ENCODE results near the gene SOHLH2. TPM values are rescaled to one million over a fixed set of nuclear protein-coding genes. Genes with fewer than 3 reads are reported as not detected.

SOHLH2 gene
- total RNA-seq, 1 experiment from 2014 or later: not detected

DNA sequence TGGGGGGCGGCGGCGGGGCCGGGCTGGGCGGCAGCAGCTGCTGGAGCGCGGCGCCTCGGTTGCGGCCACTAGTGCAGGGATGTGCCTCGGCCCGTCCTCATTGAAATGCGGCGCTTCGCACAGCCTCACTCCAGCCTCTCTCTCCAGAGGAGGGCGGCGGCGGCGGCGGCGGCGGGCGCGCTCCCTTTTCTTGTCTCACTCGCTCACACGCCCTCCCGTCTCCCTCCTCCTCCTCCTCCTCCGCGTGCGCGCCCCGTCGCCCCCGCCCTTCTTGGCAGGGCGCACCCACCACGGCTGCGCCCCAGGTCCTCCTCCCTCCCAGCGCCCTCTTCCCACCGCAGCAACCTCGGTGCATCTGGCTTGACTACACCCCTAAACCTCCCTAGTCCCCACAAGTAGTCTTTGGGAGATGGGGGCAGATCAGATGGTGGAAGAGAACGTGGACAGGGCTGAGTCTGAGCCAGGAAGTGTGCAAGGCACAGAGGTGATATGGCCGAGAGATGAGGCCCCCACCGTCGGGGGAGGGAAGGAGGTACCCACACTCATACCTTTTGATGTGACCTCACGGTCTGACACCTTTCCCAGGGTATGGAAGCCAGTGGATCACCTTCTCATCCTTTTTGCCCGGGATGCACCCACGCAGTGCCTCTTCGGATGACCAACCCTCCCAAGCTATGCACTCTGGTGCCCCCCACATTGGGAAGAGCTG lies 83.0 kb downstream of the SOHLH2 start, which contains the start of gene DCLK1:
Gene DCLK1, minus strand, starts transcription at position 161 of the 709 bp plus-strand sequence.
- DNase-seq (ENCODE audit: low read depth): no peak

DNA sequence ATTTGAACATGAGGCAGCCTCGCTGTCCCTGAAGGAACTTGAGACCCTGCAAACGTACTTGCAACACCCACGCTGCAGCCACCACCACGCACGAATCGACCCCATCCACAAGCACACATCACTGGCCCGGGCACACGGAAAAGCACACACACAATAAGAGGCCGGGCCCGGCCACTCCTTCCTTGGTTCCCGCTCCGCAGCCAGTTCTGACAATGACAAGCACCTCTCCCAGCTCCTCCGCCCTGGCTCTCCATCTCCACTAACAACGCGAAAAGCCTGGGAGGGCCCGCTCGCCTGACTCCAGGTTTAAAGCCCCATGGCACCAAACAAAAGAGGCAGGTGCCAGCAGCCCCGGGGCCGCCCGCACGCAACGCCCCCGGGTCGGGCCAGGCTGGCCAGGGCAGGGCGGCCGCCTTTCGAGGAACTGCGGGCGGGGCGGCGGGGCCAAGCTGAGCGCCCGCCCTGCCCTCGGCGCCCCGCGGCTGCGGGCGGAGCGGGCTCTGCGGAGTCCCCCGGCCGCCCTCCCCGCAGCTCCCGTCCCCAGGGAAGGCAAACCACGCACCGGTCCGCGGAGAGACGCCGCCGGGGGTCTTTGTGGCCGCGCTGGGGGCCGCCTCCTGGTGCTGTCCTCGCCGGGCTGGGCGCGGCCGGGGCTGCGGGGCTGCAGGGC lies 83.7 kb downstream of the SOHLH2 start:
- DNase-seq (ENCODE audit: low read depth): no peak

DNA sequence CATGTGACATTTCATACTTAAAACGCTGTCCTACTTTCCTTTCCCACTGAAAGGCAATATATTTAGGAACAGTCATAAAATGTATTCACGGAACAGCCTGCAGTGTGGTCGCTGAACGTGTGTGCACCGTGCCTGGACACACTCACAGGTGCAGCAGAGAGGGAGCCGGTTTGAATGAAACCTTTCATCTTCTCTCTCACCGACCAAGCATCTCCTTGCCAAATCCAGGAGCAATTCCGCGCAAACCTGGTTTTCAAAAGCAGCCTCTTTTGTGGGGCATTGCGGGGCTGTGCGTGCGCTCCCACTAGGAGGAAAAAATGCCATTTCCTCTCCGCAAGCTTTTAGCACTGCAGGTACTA lies 84.2 kb downstream of the SOHLH2 start:
- DNase-seq (ENCODE audit: low read depth): no peak

DNA sequence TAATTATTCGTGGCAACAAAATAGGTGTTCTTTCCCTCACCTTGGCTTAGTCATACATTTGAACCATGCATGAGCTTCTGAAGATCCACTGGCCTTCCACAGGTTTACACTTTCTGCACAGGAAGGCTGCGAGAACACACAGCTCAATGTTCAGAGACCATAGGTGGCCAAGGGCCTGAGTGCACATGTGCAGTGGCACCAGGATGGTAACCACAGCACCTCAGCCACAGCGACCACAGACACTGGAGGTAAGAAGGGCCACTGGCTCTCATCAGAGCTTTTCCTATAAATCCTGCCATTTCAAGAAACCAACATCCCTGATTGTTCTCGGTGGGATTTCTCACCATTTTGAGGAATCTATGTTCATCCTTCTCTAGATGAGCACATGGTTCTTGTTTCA lies 84.8 kb downstream of the SOHLH2 start:
- no peak for DNase-seq (ENCODE audit: low read depth)

DNA sequence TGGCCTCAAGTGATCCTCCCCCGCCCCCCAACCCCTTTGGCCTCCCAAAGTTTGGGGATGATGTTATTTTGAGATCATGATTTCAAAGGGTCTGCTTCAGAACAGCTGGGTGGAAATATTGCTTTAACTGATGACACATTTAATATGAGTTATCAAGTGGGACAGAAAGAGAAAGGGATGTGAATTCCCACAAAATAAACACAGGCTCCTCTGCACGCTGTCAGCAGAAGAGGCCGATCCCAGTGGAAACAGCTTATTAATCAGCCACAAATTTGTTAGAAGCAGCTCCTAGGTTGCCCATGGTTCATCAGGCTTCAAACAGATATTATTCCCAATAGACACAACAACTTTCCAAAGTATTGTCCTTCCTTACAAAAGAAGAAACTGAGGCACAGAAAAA lies 87.9 kb downstream of the SOHLH2 start:
- DNase-seq (ENCODE audit: low read depth): no peak

DNA sequence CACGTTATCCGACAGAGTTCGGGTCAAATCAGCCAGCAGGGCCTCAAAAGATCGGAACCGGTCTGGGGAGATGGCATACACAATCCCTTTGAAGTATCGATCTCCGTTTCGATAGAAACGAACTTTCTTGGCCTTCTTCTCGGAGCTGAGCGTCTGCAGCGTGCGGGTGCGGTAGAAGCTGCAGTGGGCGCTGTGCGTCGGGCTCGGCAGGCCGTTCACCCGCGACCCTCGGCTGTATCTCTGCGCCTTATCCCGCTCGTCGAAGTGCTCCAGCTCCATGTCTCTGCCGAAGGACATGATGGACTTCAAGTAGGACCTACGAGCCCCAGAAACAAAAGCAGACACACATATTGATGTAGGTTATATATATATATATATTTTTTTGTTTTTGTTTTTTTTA lies 88.5 kb downstream of the SOHLH2 start:
- no peak for DNase-seq (ENCODE audit: low read depth)

DNA sequence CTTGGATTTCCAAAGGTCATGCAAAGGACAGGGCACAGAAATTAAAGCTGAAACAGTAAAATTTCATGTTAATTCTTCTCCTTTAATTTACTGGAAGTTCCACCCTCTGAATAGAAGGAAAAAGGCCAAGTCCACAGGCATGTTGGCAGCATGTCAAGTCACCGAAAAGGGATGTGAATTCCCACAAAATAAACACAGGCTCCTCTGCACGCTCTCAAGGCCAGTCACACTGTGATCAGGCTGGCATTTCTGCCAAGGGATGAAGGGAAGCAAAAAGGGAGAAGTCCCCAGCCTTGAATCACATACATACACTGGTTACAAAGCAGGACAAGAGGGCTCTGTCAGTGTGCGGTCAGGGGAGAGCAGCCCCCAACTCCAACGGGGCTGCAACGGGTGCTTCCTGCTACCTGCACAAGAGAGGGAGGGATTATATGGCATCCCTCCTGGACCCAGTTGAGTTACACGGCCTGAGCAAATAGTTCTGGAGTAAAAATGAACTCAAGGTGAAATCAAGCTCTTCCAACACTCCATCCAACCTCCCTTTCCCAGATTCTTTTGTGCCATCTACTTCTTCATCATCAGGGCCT lies 90.0 kb downstream of the SOHLH2 start:
- DNase-seq (ENCODE audit: low read depth): peak; percentile 40

Other genes with a start within 250 kb of the SOHLH2 start
- 0.20 and 0.24 TPM in 2 replicates for gene DCLK1, start 83.2 kb downstream of the SOHLH2 start, total RNA-seq (2014; rRNA removed; shearing (Covaris generic))
- 0.36 and 0.88 TPM in 2 replicates for gene CCDC169, start 83.3 kb upstream of the SOHLH2 start, total RNA-seq (2014; rRNA removed; shearing (Covaris generic))
- 44.0 and 52.9 TPM in 2 replicates for gene SPART, start 131.8 kb upstream of the SOHLH2 start, total RNA-seq (2014; rRNA removed; shearing (Covaris generic))
- gene CCNA1, start 217.9 kb upstream of the SOHLH2 start, total RNA-seq (2014; rRNA removed; shearing (Covaris generic)): 0.96 and 2.9 TPM in 2 replicates

Measured in RPMI7951 (cell line).